Measurements from ENCODE around the gene MMP27. TPM values are rescaled to one million over a fixed set of nuclear protein-coding genes. Genes with fewer than 3 reads are reported as not detected.

MMP27 gene
- total RNA-seq, 2 donors from 2014 or later: not detected

DNA sequence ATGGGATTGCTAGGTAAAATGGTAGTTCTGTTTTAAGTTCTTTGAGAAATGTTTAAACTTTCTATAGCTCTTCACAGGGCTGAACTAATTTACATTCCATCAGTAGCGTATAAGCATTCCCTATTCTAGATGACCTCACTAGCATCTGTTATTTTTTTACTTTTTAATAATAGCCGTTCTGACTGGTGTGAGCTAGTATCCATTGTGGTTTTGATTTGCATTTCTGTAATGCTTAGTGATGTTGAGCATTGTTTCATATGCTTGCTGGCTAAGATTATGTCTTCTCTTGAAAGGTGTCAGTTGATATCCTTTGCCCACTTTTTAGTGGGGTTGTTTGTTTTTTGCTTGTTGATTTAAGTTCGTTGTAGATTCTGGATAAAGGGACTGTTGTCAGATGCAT lies 35.9 kb downstream of the MMP27 start:
- H3K27ac ChIP-seq (ENCODE audit: low read depth, low read length): no peak overlapping the region
- H3K4me3 ChIP-seq (ENCODE audit: low read length): no peak overlapping the region
- no peaks in the 10 kb centered on the region for H3K27me3 ChIP-seq (ENCODE audit: control insufficient read depth, insufficient read depth, low read length, poor library complexity, severe bottlenecking)
- TF ChIP-seq, protein P1, sequence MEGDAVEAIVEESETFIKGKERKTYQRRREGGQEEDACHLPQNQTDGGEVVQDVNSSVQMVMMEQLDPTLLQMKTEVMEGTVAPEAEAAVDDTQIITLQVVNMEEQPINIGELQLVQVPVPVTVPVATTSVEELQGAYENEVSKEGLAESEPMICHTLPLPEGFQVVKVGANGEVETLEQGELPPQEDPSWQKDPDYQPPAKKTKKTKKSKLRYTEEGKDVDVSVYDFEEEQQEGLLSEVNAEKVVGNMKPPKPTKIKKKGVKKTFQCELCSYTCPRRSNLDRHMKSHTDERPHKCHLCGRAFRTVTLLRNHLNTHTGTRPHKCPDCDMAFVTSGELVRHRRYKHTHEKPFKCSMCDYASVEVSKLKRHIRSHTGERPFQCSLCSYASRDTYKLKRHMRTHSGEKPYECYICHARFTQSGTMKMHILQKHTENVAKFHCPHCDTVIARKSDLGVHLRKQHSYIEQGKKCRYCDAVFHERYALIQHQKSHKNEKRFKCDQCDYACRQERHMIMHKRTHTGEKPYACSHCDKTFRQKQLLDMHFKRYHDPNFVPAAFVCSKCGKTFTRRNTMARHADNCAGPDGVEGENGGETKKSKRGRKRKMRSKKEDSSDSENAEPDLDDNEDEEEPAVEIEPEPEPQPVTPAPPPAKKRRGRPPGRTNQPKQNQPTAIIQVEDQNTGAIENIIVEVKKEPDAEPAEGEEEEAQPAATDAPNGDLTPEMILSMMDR (conservative IDR thresholded peaks at IDR 0.05): no peak
- WGBS, 2 experiments (ENCODE audit: insufficient coverage in 1 of 2, insufficient read length in 1 of 2): 67 to 93% methylated on average over 1 to 3 of the region's 3 CpGs
- Mint-ChIP-seq H3K36me3 (ENCODE audit: low read depth) (no peaks in the 10 kb centered on the region), H3K27ac (no peak overlapping the region), H3K27me3 (ENCODE audit: insufficient read depth) (no peaks in the 10 kb centered on the region), H3K4me3 (no peak overlapping the region), H3K4me1 (no peaks in the 10 kb centered on the region), H3K9me3 (no peaks in the 10 kb centered on the region)
- H3K9ac ChIP-seq (ENCODE audit: extremely low read depth, low read length, poor library complexity, severe bottlenecking): no peak overlapping the region
- DNase-seq: no peak
- H3K9me3 ChIP-seq (ENCODE audit: control insufficient read depth, low read length): peaks cover 5% of the 10 kb centered on the region
- H3K36me3 ChIP-seq (ENCODE audit: control insufficient read depth, insufficient read depth, low read length): no peaks in the 10 kb centered on the region
- H3K4me1 ChIP-seq (ENCODE audit: control insufficient read depth, insufficient read depth, low read length): no peaks in the 10 kb centered on the region

DNA sequence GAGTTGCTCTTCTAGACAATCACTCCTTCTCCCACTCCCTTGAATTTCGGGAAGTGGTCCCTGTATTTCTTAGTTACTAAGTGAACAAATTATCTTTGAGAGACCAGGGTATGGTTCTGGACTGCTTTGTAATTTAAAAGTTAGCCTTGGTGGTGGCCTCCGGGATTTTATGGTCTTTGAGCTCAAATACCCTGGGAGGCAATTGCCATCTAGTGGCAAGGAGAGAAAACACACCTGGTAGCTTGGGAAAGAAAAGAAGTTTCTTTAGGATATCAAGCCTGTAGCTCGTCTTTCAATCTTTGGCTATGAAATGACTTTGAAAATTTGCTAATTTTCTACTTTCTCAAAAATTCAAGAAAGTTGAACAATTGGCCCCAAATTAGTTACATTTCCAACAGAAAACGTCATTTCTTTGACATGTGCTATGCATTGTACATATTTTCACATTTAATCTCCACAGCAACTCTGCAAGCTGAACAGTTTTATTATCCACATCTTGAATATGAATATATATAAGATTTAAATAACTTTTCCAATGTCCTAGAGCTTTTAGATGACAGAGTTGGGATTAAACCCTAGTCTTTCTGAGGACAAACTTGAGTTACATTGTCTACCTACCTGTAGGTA lies 39.1 kb downstream of the MMP27 start:
- no peaks in the 10 kb centered on the region for H3K9me3 Mint-ChIP-seq
- peak; percentile 57 for DNase-seq
- Histone ChIP-seq H3K27me3 (ENCODE audit: control insufficient read depth, insufficient read depth, low read length, poor library complexity, severe bottlenecking) (no peaks in the 10 kb centered on the region), H3K9ac (ENCODE audit: extremely low read depth, low read length, poor library complexity, severe bottlenecking) (no peak overlapping the region), H3K4me3 (ENCODE audit: low read length) (no peak overlapping the region), H3K36me3 (ENCODE audit: control insufficient read depth, insufficient read depth, low read length) (no peaks in the 10 kb centered on the region), H3K4me1 (ENCODE audit: control insufficient read depth, insufficient read depth, low read length) (no peaks in the 10 kb centered on the region), H3K27ac (ENCODE audit: low read depth, low read length) (no peak overlapping the region), H3K9me3 (ENCODE audit: control insufficient read depth, low read length) (peaks cover 5% of the 10 kb centered on the region)
- no peaks in the 10 kb centered on the region for H3K4me1 Mint-ChIP-seq
- H3K4me3 Mint-ChIP-seq: no peak overlapping the region
- TF ChIP-seq, protein P1 (conservative IDR thresholded peaks at IDR 0.05): peak; percentile 93
- no peaks in the 10 kb centered on the region for H3K27me3 Mint-ChIP-seq (ENCODE audit: insufficient read depth)
- WGBS, 2 experiments (ENCODE audit: insufficient coverage in 1 of 2, insufficient read length in 1 of 2): 15 to 23% methylated on average over 2 to 4 of the region's 4 CpGs
- H3K36me3 Mint-ChIP-seq (ENCODE audit: low read depth): no peaks in the 10 kb centered on the region
- no peak overlapping the region for H3K27ac Mint-ChIP-seq

DNA sequence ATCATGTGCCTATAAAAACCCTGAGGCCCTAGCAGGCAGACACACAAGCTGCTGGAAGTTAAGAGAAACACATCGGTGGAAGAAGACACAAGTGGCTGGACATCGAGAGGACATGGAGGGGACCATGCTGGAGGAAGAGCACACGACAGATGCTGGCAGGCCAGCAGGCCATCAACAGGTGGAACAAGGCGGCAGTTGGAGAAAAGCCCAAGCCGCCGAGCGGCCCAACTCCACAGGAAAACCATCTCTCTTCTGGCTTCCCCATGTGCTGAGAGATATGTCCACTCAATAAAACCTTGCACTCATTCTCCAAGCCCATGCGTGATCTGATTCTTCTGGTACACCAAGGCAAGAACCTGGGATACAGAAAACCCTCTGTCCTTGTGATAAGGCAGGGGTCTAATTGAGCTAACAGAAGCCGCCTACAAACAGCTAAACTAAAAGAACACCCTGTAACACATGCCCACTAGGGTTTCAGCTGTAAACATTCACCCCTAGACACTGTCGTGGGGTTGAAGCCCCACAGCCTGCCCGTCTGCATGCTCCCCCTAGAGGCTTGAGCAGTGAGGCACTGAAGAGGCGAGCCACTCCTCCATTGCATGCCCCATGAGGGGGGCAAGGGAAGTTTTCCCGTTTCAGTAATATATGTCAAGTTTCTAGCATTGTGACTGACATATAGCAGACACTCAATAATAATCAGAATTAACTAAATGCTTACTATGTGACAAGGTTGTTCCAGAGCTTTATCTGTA lies 41.4 kb downstream of the MMP27 start:
- Histone ChIP-seq H3K27ac (ENCODE audit: low read depth, low read length) (no peak overlapping the region), H3K27me3 (ENCODE audit: control insufficient read depth, insufficient read depth, low read length, poor library complexity, severe bottlenecking) (no peaks in the 10 kb centered on the region), H3K9me3 (ENCODE audit: control insufficient read depth, low read length) (no peaks in the 10 kb centered on the region), H3K36me3 (ENCODE audit: control insufficient read depth, insufficient read depth, low read length) (no peaks in the 10 kb centered on the region), H3K4me3 (ENCODE audit: low read length) (no peak overlapping the region), H3K9ac (ENCODE audit: extremely low read depth, low read length, poor library complexity, severe bottlenecking) (no peak overlapping the region), H3K4me1 (ENCODE audit: control insufficient read depth, insufficient read depth, low read length) (no peaks in the 10 kb centered on the region)
- TF ChIP-seq, protein P1 (conservative IDR thresholded peaks at IDR 0.05): peak; percentile 74
- no peak overlapping the region for H3K4me3 Mint-ChIP-seq
- no peaks in the 10 kb centered on the region for H3K9me3 Mint-ChIP-seq
- no peaks in the 10 kb centered on the region for H3K27me3 Mint-ChIP-seq (ENCODE audit: insufficient read depth)
- WGBS, 2 experiments (ENCODE audit: insufficient coverage in 1 of 2, insufficient read length in 1 of 2): 73 to 87% methylated on average over 6 to 12 of the region's 13 CpGs
- DNase-seq: peak; percentile 78
- no peaks in the 10 kb centered on the region for H3K4me1 Mint-ChIP-seq
- H3K27ac Mint-ChIP-seq: no peak overlapping the region
- no peaks in the 10 kb centered on the region for H3K36me3 Mint-ChIP-seq (ENCODE audit: low read depth)
